Activated naive CD4-positive, alpha-beta T cell treated with Interleukin-2 at 50 U/mL for 16 hours (primary cell): ENCODE measurements around the gene PCDHGA7.
"Not testable (repeated sequence)": the region's sequence is repeated elsewhere in the genome, so short reads cannot be mapped to it uniquely, and the experiment has no call there.

ENCODE experiments used
- DNase-seq: peaks from one replicate; pipeline ENCODE4 v3.0.0-alpha.2; 2020

PCDHGA7 gene

GRCh38 chr5:141369994-141370848 lies 12.3 kb upstream of the PCDHGA7 start, which contains the start of gene PCDHGB3:
Gene PCDHGB3 (plus strand): TSS chr5:141370242. CDS start chr5:141370395, 153 bp downstream.
- peak; percentile 36 for DNase-seq

GRCh38 chr5:141371572-141372475 lies 10.7 kb upstream of the PCDHGA7 start:
- no peak for DNase-seq

- no peak for DNase-seq
Observed at GRCh38 chr5:141373673-141374317, 8.7 kb upstream of the PCDHGA7 start, which contains the start of gene PCDHGA6. Gene PCDHGA6 (plus strand): TSS chr5:141373891. CDS start chr5:141374084, 193 bp downstream.

GRCh38 chr5:141374627-141375026 lies 7.9 kb upstream of the PCDHGA7 start:
- no peak for DNase-seq

- DNase-seq: not testable (repeated sequence)
Observed at GRCh38 chr5:141375444-141376155, 6.9 kb upstream of the PCDHGA7 start.

- DNase-seq: no peak
Observed at GRCh38 chr5:141383345-141383744, 803 bp downstream of the PCDHGA7 start.

- DNase-seq: no peak
Observed at GRCh38 chr5:141384471-141385267, 2.1 kb downstream of the PCDHGA7 start.

- peak; percentile 18 for DNase-seq
Observed at GRCh38 chr5:141387557-141388311, 5.2 kb downstream of the PCDHGA7 start, which contains the start of gene PCDHGB4. Gene PCDHGB4 (plus strand): TSS chr5:141387698. CDS start chr5:141387885, 187 bp downstream.

- DNase-seq: no peak
Observed at GRCh38 chr5:141388661-141389060, 6.1 kb downstream of the PCDHGA7 start.

GRCh38 chr5:141389153-141390042 lies 6.9 kb downstream of the PCDHGA7 start:
- DNase-seq: no peak

GRCh38 chr5:141392429-141393198 lies 10.1 kb downstream of the PCDHGA7 start, which contains the start of gene PCDHGA8:
Gene PCDHGA8 (plus strand): TSS chr5:141392633. CDS start chr5:141392814, 181 bp downstream.
- no peak for DNase-seq

- DNase-seq: no peak
Observed at GRCh38 chr5:141393267-141393666, 10.7 kb downstream of the PCDHGA7 start.

GRCh38 chr5:141394401-141395187 lies 12.1 kb downstream of the PCDHGA7 start:
- not testable (repeated sequence) for DNase-seq

- peak; percentile 41 for DNase-seq
Observed at GRCh38 chr5:141397756-141398551, 15.4 kb downstream of the PCDHGA7 start, which contains the start of gene PCDHGB5. Gene PCDHGB5 (plus strand): TSS chr5:141397947. CDS start chr5:141398128, 181 bp downstream.

- no peak for DNase-seq
Observed at GRCh38 chr5:141398608-141399007, 16.1 kb downstream of the PCDHGA7 start.

- no peak for DNase-seq
Observed at GRCh38 chr5:141399555-141400258, 17.2 kb downstream of the PCDHGA7 start.
